CD4-positive, alpha-beta T cell treated with Interferon alpha-2 for 1 hour (primary cell): ENCODE data around the gene OR1J1.

ENCODE experiments used
- DNase-seq, 2 donors: peaks; one replicate each; pipeline ENCODE4 v3.0.0-alpha.2; 2020 to 2022

Gene OR1J1, protein sequence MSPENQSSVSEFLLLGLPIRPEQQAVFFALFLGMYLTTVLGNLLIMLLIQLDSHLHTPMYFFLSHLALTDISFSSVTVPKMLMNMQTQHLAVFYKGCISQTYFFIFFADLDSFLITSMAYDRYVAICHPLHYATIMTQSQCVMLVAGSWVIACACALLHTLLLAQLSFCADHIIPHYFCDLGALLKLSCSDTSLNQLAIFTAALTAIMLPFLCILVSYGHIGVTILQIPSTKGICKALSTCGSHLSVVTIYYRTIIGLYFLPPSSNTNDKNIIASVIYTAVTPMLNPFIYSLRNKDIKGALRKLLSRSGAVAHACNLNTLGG

DNA sequence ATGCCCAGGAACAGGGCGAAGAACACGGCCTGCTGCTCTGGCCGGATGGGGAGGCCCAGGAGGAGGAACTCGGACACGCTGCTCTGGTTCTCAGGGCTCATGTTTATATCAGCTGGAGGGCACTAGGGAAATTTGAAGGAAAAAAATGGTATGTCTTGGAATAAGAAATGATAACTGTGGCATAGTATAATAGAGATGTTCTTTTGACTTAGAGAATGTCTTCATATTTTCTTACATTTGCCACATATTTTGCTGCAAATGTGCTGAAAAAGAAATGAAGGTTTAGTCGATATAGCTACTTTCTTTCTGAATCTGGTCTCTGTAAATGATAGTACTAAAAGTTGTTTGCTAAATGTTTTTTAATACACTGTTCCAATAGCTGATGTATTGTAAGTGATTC is at the start of gene OR1J1:
TSS of gene OR1J1 (minus strand) at position 101 of the 400 bp plus-strand sequence. CDS start at position 101, 0 bp downstream.
- DNase-seq: no peak

DNA sequence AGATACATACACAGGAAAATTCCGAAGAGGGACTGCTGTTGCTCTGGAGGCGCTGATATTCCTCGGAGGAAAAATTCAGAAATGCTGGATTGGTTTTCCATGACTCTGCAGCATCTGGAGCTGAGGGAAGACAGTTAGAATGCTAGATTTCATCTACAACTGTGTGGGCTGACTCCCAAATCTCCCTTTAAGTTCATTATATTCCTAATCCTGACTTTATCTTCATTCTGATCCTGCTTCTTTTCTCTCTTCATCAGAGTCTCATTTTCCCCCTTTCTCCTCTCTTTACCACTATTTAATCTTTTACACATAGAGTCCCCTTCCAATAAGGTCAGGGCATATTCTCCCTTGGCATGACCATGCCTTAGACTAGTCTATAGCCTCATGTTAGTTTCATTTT is 49.5 kb upstream of the OR1J1 start, which contains the start of gene OR1N1:
TSS of gene OR1N1 (minus strand) at position 101 of the 400 bp plus-strand sequence. CDS start at position 101, 0 bp downstream.
- DNase-seq: no peak

DNA sequence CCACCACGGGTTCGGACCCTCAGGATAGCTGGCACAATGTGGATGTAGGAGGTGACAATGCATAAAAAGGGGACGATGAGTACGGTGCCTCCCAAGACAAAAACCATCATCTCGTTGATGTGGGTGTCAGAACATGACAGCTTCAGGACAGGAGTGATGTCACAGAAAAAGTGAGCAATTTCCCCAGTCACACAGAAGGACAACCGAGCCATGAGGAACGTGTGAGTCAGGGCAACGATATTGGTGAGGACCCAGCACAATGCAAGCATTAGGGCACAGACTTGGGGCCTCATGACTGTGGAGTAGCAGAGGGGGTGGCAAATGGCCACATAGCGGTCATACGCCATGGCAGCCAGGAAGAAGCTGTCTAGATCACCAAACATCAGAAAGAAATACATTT is 48.9 kb upstream of the OR1J1 start:
- no peak for DNase-seq

DNA sequence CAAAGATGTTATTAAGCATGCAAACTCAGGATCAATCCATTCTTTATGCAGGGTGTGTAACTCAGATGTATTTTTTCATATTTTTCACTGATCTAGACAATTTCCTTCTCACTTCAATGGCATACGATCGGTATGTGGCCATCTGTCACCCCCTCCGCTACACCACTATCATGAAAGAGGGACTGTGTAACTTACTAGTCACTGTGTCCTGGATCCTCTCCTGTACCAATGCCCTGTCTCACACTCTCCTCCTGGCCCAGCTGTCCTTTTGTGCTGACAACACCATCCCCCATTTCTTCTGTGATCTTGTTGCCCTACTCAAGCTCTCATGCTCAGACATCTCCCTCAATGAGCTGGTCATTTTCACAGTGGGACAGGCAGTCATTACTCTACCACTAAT is 41.6 kb upstream of the OR1J1 start:
- no peak for DNase-seq

DNA sequence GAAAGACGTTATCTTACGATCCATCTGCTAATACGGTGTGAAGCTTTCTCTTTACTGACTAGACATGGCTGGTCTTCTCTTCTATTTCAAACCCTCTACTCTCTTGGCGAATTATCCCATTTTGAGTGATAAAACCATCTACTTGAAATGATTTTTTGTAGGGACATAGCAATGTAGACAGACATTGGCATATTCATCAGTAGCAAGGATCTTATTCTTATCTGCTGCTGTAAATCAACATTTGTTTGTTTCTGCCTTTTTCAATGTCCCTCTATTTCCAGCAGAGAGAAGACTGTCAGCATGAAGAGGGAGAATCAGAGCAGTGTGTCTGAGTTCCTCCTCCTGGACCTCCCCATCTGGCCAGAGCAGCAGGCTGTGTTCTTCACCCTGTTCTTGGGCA is 41.1 kb upstream of the OR1J1 start, which contains the start of gene OR1J4:
TSS of gene OR1J4 (plus strand) at position 301 of the 400 bp plus-strand sequence. CDS start at position 301, 0 bp downstream.
- no peak for DNase-seq

DNA sequence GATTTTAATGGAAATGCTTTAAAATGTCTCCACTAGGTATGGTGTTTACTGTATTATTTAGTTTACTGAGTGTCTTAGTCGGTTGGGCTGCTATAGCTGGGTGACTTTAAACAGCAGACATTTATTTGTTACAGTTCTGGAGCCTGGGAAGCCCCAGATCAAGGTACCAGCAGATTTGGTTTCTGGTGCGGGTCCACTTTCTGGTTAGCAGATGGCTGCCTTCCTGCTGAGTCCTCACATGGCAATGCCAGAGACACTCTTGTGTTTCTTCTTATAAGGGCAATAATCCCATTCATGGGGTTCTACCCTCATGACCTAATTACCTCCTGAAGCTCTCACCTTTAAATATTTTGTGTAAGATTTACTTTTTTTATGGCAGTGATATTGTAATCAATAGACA is 40.5 kb upstream of the OR1J1 start:
- no peak for DNase-seq

DNA sequence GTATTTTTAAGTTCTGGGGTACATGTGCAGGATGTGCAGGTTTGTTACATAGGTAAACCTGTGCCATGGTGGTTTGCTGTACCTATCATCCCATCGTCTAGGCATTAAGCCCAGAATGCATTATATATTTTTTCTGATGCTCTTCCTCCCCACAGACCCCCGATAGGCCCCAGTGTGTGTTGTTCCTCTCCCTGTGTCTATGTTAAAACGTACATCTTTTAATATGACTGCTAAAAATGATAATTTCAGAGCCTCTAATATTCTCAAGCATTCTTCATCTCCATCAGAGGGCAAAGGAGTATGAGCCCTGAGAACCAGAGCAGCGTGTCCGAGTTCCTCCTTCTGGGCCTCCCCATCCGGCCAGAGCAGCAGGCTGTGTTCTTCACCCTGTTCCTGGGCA is 32.8 kb upstream of the OR1J1 start, which contains the start of gene OR1J2:
TSS of gene OR1J2 (plus strand) at position 301 of the 400 bp plus-strand sequence. CDS start at position 301, 0 bp downstream.
- DNase-seq: no peak

DNA sequence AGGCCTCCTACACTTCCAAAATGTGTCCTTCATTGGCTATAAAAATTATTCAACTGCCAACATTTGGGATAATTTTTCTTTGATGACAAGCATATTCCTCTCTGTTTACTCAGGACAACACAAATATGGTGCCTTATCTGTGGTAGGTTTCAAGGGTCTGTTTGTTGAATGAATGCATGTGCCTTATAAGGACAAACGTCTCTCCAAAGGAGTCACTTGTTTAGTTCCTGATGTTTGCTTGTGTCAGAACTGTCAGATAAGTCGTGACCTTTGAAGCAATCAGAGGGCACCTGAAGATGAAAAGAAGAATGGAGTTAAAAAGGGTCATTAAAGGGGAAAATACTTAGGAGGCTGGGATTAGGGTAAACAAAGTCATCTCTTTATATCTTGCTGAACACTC is 29.2 kb upstream of the OR1J1 start:
- no peak for DNase-seq

DNA sequence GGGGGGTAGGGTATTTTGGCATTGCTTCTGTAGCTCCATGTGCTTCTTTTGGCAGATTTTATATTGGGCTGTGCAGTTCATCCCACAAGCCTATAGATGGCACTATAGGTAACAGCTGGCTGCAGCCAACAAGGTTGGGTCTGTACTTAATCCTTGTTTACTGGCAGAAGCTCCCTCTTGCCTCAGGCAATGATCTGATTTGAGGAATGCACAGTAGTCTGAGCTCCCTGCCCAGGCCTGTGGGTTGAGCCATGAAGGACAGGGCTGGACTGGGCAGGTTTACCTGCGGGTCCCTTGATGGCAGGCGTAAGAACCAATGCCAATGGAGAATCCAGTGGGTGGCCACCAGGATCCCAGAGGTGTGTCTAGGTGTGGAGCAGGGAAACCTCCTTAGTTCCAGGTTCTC is 21.2 kb upstream of the OR1J1 start:
- peak in 1 of 2 donors; percentile 38 for DNase-seq

DNA sequence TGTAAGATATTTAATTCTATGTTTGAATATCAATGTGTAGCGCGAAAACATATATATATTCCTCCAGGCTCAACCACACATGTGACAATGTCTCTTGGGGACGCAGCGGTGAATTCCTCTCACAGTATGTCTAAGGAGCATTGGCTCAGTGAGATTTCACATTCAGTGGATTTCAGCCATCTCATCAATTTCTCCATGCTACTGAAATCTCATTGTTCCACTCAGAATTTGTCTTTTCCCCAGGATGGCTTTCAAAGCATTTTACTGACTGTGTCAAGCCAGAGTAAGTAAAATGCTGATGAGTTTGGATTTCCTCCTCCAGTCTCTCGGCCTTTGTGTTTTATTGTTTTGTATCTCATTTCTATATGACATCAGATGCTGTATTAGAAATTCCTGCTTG is 1.3 kb upstream of the OR1J1 start:
- no peak for DNase-seq

DNA sequence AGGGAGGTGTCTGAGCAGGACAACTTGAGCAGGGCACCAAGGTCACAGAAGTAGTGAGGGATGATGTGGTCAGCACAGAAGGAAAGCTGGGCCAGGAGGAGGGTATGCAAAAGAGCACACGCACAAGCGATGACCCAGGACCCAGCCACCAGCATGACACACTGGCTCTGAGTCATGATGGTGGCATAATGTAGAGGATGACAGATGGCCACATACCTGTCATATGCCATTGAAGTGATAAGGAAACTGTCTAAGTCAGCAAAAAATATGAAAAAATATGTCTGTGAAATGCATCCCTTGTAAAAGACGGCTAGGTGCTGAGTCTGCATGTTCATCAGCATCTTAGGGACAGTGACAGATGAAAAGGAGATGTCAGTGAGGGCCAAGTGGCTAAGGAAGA is 380 bp downstream of the OR1J1 start:
- no peak for DNase-seq

DNA sequence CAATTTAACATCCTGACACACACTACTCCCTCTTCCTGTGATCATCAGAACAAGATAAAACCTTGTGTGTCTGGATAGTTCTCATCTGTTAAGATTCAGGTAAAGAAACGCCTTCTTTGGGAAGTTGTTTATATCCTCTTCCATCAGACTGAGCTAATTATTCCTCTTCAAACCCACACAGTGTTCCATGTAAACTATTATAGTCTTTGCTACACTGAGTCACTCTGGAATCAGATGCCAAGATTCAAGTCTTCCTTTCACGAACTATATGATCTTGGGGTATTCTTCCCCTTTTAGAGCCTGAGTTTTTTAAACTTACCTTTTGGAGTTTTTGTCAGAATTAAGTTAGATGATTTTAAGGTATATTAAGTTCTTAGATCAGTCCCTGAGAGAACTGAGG is 2.0 kb downstream of the OR1J1 start:
- DNase-seq: no peak

DNA sequence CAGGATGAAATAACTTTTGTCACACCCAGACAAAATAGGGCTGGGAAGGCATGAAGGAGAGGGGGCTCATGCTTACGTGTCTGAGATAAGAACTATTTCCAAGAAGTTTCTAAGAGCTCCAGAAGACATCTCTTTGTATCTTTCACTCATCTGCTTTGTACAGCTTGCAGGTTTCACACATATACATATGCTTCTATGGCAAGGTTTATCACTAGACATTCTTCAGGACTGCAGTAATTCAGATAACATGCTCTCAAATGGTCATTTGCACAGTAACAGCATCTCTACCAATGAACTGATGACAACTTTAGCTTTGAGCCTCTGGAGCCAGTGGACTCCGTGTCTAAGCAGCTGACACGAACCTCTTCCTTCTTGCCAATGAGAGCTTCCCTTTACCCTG is 3.2 kb downstream of the OR1J1 start:
- DNase-seq: no peak

DNA sequence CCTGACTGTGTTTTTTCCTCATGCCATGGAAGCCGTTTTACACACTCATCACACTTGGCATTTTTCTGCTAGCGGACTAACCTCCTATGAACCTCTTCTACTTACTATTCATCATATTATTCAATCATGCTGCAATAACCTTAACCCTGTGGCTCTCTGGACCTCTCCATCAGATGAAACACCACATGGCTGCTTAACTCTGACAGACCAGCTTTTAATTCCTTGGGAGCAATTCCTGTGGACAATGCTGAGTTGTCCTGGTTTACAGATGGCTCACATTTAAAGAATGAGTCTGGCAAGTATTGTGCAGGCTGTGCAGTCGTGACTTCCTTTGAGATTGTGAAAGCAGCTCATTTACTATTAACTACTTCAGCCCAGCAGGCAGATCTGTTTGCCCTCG is 9.0 kb downstream of the OR1J1 start:
- DNase-seq: no peak

DNA sequence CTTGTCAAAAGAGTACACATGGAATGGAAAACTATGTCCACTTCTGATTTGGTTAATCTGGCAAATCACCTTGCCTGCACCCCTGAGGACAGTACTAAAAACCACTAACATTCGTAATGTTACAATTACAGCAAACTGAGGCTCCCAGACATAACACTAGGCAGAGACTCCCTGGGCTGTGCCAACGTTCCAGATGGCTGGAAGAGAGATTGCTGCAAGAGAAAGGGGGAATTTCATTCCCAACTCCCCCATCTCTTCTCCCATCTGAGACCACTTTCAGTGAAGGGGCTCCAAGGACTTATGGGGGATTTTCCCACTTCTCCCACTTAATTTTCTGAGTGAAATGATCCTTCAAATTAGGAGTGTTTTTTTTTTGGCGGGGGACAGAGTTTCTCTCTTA is 11.3 kb downstream of the OR1J1 start:
- DNase-seq: no peak

DNA sequence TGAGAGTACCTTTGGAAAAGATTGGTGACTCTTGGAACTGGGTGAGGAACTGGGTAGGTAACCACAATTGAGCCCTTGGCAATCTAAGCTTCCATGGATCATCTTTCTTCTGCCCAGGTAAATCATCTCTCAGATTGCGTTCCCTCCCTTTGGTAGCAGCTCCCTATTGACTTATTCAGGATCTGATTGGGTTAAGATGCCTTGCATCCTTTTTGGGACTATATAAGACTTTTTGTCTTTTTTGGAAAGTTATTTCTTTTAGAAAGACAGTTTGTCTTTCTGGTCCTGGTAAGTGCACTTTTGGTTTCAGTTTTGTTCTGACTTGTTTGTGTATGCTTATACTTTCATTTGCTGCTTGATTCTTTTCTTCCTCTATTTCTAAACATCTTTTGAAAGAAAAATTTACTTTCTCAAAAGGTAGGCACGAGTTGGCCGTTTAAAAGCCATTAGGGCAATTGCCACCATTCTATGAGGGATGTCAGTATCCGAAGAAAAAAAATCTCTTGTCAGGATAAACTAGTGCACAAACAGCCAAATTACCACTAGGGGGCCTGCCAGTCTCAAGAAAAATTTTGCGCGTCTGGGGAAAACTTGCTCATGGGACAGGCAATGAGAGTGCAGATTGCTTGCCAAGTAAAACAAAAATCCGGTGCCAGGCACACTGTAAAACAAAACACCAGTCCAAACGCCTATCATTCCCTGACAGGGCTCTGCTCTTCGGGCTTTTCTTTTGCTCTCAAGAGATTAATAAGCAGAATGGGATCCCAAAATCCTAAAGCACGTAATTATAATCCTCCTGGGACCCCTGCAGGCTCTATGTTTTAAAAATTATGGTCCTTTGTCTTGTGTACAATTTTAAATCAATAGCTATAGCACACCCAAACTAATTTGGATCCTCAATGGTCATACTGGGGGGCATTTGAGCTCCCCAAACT is 12.8 kb downstream of the OR1J1 start:
- peak; percentile 61 to 77 for DNase-seq

DNA sequence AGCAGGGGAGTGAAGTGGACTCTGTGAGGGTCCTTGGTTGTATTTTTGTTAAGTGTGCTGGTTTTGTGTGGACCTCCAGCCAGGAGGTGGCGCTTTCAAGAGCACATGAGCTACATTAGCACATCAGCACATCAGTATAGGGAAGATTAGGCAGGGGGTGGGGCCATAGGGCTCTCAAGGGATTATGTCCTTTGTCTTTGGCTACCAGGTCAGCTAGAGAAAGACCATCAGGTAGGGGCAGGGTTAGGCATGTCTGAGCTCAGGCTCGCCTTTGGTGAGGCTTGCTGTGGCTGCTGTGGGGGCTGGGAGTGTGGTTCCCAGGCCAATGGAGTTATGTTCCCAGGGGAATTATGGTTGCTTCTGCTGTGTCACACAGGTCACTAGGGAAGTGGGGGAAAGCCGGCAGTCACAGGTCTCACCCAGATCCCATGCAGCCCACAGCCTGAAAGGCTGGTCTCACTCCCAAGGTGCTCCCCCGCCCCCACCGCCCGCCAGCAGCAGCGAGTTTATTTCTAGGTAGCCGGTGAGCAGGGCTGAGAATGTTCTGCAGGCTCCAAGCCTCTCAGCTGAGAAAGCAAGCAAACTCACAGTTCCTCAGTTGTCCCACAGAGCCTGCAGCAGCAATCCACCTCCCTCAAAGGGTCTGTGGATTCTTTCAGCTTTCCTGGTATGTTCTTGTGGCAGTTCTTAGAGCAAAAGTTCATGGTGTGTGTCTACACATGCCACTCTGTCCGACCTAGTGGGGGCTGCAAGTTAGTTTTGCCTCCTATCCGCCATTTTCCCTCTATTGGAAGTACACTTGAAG is 13.7 kb downstream of the OR1J1 start:
- peak; percentile 6 to 19 for DNase-seq

DNA sequence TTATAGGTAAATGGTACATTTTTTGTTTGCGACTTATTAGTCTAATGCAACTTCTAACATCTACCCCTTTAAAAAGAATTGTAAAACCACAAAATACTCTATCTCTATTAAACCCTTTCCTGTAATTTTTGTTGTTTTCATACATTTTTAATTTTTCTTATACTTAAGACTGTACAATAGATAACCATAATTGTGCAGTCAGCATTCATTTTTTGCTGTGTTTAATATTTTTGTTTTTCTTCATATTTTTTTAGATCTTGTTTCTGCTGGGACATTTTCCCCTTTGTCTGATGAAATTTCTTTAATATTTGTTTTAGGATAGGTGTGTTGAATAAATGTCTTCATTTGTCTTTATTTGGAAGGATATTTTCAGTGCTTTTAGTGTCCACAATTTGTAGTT is 19.9 kb downstream of the OR1J1 start:
- DNase-seq: no peak

DNA sequence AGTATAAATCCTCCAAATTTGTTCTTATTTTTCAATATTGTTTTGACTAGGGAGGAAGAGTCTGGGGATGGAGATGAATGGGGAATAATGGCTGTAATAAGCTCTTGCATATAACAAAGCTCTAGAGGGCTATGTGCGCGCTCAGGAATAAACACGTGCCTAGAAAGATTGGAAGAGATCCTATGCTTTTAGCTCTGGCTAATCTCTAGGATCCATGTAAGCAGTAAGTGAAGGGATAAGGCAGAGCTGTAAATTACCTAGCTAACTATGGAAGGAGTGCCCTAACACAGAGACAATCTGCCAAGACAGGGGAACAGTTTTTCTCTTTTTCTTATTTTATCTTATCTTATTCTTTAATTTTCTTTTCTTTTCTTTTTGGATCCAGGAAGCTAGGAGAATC is 21.6 kb downstream of the OR1J1 start:
- DNase-seq: no peak

DNA sequence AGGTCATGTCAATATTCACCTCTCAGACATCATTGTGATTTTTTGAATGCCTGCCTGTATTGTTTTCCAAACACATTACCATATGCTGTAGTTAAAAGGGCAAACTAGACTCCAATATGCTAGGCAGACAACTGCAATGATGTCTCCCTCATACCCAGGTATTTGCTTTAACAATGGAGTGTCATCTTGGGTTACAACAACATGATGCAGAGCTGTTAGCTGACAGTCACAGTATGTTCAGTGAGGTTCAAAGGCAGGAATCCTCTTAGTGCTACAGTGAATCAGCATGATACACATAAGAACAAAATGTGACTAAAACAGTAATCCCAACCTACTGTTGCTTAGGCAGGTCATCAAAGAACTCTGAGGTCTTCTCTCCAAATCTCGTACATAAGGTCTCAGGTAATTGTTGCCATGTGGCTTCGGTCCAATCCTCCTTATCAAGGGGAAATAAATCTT is 24.0 kb downstream of the OR1J1 start:
- DNase-seq: no peak

DNA sequence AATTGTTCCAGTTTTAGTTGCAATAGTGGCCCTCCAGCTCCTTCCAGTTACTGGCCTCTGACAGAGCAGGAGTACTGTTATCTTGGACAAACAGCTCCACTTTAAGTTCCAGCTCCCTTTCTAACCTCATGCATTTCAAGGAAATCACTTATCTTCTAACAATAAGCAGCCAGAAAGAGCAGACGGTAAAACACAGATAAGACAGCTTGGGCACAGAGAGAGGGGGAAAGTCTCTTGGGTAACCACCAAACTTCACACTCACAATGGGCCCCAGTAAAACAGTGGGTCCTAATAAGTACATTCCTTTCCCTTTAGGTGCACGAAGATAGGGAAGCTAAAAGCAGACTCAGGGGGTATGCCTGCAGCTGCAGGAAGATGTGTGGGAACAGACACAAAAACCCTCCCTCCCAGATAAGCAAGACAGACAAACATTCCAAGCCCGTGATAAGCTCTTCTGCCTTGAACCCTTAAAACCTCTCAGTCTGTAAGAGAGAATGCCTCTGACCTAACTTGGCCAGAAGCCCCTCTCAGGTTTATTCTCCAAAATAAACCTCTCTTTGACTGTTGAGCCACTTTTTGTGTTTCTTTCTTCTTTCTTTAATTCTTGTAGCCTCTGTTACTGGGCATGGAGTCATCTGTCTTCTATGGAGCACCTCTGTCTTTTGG is 30.8 kb downstream of the OR1J1 start:
- no peak for DNase-seq

DNA sequence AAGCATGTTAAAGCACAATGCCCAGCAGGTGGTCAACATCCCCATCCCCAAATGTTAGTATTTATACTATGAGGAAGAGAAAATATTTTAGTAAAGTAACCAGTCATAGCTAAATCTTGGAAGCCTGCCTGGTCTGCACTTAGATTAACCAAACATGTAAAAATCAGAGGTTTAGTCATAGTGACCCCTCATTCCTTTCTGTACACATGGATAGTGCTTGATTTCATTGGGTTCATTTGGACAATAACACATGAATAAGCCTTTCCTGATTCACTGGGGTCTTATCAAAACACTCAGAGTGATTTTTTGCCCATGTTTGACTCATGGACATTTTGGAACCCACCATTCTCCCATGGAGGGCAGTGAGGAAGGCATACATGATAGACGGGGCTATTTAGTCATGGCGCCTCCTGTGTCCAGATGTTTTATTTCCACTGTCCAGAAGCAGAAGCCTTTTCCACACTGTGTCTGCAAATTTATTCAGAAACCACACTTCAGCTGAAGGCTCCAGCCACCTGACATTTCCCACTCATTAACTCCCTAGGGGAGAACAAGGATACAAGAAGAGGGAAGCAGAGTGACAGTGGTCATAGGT is 32.5 kb downstream of the OR1J1 start:
- DNase-seq: no peak
